ENCODE measurements around the gene NXN.
"Not testable (repeated sequence)": the region's sequence is repeated elsewhere in the genome, so short reads cannot be mapped to it uniquely, and the experiment has no call there.

DNA sequence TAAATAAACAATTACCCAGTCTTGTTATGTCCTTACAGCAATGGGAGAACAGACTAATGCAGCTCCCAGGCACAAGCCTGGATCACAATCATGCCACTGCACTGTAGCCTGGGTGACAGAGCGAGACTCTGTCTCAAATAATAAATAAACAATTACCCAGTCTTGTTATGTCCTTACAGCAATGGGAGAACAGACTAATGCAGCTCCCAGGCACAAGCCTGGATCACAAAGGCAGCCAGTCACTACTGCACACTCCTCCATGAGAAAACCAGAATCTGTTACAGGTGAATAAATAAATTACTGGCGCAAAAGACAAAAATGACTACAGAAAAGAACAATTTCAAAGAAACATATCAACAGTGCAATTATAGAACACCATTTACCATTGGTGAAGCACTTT, 105.0 kb downstream of the NXN start:
- TF ChIP-seq, protein P1, sequence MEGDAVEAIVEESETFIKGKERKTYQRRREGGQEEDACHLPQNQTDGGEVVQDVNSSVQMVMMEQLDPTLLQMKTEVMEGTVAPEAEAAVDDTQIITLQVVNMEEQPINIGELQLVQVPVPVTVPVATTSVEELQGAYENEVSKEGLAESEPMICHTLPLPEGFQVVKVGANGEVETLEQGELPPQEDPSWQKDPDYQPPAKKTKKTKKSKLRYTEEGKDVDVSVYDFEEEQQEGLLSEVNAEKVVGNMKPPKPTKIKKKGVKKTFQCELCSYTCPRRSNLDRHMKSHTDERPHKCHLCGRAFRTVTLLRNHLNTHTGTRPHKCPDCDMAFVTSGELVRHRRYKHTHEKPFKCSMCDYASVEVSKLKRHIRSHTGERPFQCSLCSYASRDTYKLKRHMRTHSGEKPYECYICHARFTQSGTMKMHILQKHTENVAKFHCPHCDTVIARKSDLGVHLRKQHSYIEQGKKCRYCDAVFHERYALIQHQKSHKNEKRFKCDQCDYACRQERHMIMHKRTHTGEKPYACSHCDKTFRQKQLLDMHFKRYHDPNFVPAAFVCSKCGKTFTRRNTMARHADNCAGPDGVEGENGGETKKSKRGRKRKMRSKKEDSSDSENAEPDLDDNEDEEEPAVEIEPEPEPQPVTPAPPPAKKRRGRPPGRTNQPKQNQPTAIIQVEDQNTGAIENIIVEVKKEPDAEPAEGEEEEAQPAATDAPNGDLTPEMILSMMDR (conservative IDR thresholded peaks at IDR 0.05; ENCODE audit: low read depth, low read length) = not testable (repeated sequence)
- not testable (repeated sequence) for TF ChIP-seq EZH2 (IDR thresholded peaks at IDR 0.05; ENCODE audit: low read length, unreplicated experiment)
